ENCODE results near the gene RTF1.

Gene RTF1

DNA sequence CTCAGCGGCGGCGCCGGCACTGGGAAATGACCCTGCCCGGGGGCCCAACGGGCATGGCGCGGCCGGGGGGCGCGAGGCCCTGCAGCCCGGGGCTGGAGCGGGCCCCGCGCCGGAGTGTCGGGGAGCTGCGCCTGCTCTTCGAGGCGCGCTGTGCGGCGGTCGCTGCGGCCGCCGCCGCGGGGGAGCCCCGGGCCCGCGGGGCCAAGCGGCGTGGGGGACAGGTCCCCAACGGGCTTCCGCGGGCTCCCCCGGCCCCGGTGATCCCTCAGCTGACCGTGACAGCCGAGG, 77.0 kb downstream of the RTF1 start:
- Histone ChIP-seq H3K27ac (ENCODE audit: low read depth, low read length) (no peak overlapping the region), H3K4me3 (ENCODE audit: low read length) (peak overlapping the region; percentile 80), H3K4me1 (ENCODE audit: control insufficient read depth, insufficient read depth, low read length) (peaks cover 6% of the 10 kb centered on the region), H3K27me3 (ENCODE audit: control insufficient read depth, insufficient read depth, low read length) (peaks cover 3% of the 10 kb centered on the region), H3K9ac (ENCODE audit: low read length) (no peak overlapping the region), H3K36me3 (ENCODE audit: control insufficient read depth, insufficient read depth, low read length) (no peaks in the 10 kb centered on the region)

GRCh38 chr15:41494190-41494921, 77.5 kb downstream of the RTF1 start:
- Histone ChIP-seq H3K27me3 (ENCODE audit: control insufficient read depth, insufficient read depth, low read length) (peaks cover 3% of the 10 kb centered on the region), H3K4me3 (ENCODE audit: low read length) (peak overlapping the region; percentile 80), H3K27ac (ENCODE audit: low read depth, low read length) (no peak overlapping the region), H3K9ac (ENCODE audit: low read length) (no peak overlapping the region), H3K4me1 (ENCODE audit: control insufficient read depth, insufficient read depth, low read length) (peaks cover 6% of the 10 kb centered on the region), H3K36me3 (ENCODE audit: control insufficient read depth, insufficient read depth, low read length) (no peaks in the 10 kb centered on the region)

DNA sequence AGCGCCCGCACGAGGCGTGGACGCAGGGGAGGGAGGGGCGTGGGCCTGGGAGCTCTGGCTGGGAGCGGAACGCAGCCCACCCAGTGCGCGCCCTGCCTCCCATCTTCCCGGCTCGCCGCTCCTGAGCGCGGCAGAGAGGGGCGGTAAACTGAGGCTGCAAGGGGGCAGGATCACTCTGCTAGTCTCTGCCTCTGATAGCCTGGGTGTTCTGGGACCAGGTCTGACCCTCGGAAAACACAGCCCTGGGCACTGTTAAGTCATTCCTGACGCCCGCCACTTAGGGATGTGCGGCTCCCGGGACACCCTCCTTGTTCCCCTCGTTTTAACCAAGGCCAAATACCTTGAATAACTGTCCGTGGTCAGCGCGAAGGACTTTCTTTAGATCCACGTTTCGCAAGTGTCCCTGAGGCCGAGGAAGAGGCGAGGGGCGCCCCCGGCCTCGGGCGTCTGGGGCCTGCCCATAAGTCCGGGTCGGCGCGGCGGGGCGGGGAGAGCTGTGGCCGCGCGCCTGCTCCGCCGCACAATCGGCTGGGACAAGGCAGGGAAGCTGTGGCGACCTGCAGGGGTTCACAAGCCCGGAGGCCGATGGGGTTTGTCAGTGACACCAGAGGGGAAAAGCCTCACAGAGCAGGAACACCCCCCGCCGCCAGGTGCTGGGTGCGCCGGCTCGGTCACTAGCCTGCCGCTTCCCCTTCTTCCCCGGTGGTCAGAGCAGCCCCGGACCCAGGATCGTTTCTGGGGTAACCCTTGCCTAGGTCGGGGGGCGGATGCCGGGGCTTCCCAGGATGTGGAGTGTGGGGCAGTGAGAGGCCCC, 78.2 kb downstream of the RTF1 start:
- H3K27me3 ChIP-seq (ENCODE audit: control insufficient read depth, insufficient read depth, low read length), result peaks cover 3% of the 10 kb centered on the region
- H3K4me3 ChIP-seq (ENCODE audit: low read length), result peak overlapping the region; percentile 80

DNA sequence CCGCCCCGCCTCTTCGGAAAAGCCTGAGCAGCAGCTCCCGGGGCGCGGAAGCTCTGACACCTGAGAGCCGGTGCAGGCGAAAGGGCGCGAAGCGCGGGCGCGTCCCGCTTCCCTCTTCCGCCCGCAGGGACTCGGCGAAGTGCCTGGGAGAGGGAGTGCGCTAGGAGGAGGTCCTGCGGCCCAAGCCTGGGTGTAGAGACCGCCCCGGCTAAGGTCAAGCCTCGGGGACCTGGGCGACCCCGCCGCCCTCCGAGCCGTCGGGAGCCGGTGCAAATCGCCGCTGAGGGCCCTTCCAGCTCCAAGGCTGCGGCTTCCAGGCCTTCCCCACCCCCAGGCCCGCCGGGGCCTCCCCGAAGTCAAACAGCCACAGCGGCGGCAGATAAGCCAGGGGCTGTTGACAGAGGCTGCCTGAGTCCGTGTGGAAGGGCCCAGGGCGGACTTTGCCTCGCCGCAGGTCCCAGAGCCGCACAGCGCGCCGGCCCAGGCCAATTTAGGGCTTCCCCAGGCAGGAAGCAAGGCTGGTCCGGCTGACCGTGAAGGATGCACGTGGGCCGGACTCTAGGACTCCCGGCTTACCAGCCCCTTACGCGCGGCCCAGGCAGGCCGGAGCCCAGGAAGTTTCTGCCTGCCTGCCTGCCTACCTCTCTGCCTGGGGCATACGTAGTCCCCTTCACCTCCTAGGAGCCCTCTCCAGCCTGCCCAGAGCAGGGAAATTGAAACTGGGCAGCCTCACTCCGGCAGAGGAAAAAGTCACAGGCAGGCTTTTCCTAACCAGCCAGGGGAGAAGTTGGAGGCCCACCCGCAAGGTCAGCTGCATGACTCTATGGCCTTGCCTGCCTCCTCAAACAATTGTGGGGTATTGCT, 79.1 kb downstream of the RTF1 start:
- Histone ChIP-seq H3K4me1 (ENCODE audit: control insufficient read depth, insufficient read depth, low read length) (peaks cover 6% of the 10 kb centered on the region), H3K27ac (ENCODE audit: low read depth, low read length) (no peak overlapping the region), H3K27me3 (ENCODE audit: control insufficient read depth, insufficient read depth, low read length) (peaks cover 3% of the 10 kb centered on the region), H3K4me3 (ENCODE audit: low read length) (peak overlapping the region; percentile 80), H3K36me3 (ENCODE audit: control insufficient read depth, insufficient read depth, low read length) (no peaks in the 10 kb centered on the region), H3K9ac (ENCODE audit: low read length) (no peak overlapping the region)

More for the DNA sequence above, 78.2 kb downstream of the RTF1 start:
- Histone ChIP-seq H3K9ac (ENCODE audit: low read length) (no peak overlapping the region), H3K4me1 (ENCODE audit: control insufficient read depth, insufficient read depth, low read length) (peaks cover 6% of the 10 kb centered on the region), H3K36me3 (ENCODE audit: control insufficient read depth, insufficient read depth, low read length) (no peaks in the 10 kb centered on the region), H3K27ac (ENCODE audit: low read depth, low read length) (no peak overlapping the region)

DNA sequence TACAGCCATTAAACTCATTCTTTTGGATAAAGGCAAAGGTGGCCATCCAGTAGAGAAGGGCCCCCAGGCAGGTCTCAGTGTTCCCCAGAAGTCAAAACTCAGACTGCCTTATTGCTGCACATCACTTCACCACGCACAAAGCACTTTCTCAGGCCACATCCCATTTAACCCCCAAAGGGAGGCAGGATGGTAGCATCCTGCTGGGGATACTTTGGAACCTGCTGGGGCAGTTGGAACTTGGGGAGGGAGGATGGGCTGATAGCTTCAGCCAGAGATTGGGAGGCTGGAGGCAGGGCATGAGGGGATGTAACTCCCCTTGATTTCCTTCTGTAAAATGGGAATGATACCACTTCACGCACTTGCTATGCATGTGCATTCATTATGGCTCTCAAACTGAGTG, 81.8 kb downstream of the RTF1 start:
- Histone ChIP-seq H3K27ac (ENCODE audit: low read depth, low read length) (no peak overlapping the region), H3K36me3 (ENCODE audit: control insufficient read depth, insufficient read depth, low read length) (no peaks in the 10 kb centered on the region), H3K4me1 (ENCODE audit: control insufficient read depth, insufficient read depth, low read length) (no peaks in the 10 kb centered on the region), H3K9ac (ENCODE audit: low read length) (no peak overlapping the region), H3K4me3 (ENCODE audit: low read length) (no peak overlapping the region), H3K27me3 (ENCODE audit: control insufficient read depth, insufficient read depth, low read length) (peaks cover 8% of the 10 kb centered on the region)

GRCh38 chr15:41499109-41499851, 82.4 kb downstream of the RTF1 start:
- Histone ChIP-seq H3K27me3 (ENCODE audit: control insufficient read depth, insufficient read depth, low read length) (peaks cover 8% of the 10 kb centered on the region), H3K9ac (ENCODE audit: low read length) (no peak overlapping the region), H3K27ac (ENCODE audit: low read depth, low read length) (no peak overlapping the region)

GRCh38 chr15:41501191-41501917, 84.5 kb downstream of the RTF1 start:
- Histone ChIP-seq H3K27ac (ENCODE audit: low read depth, low read length) (no peak overlapping the region), H3K9ac (ENCODE audit: low read length) (no peak overlapping the region), H3K36me3 (ENCODE audit: control insufficient read depth, insufficient read depth, low read length) (no peaks in the 10 kb centered on the region), H3K4me3 (ENCODE audit: low read length) (no peak overlapping the region), H3K27me3 (ENCODE audit: control insufficient read depth, insufficient read depth, low read length) (peaks cover 8% of the 10 kb centered on the region), H3K4me1 (ENCODE audit: control insufficient read depth, insufficient read depth, low read length) (no peaks in the 10 kb centered on the region)

More at GRCh38 chr15:41499109-41499851, 82.4 kb downstream of the RTF1 start:
- no peak overlapping the region for H3K4me3 ChIP-seq (ENCODE audit: low read length)
- H3K4me1 ChIP-seq (ENCODE audit: control insufficient read depth, insufficient read depth, low read length), result no peaks in the 10 kb centered on the region
- H3K36me3 ChIP-seq (ENCODE audit: control insufficient read depth, insufficient read depth, low read length), result no peaks in the 10 kb centered on the region

GRCh38 chr15:41501931-41502794, 85.3 kb downstream of the RTF1 start:
- no peak overlapping the region for H3K27ac ChIP-seq (ENCODE audit: low read depth, low read length)
- peaks cover 8% of the 10 kb centered on the region for H3K27me3 ChIP-seq (ENCODE audit: control insufficient read depth, insufficient read depth, low read length)
- peak overlapping the region; percentile 43 for H3K4me3 ChIP-seq (ENCODE audit: low read length)

GRCh38 chr15:41502795-41503668, 86.1 kb downstream of the RTF1 start:
- Histone ChIP-seq H3K27me3 (ENCODE audit: control insufficient read depth, insufficient read depth, low read length) (peaks cover 8% of the 10 kb centered on the region), H3K4me1 (ENCODE audit: control insufficient read depth, insufficient read depth, low read length) (no peaks in the 10 kb centered on the region), H3K36me3 (ENCODE audit: control insufficient read depth, insufficient read depth, low read length) (no peaks in the 10 kb centered on the region), H3K9ac (ENCODE audit: low read length) (no peak overlapping the region), H3K4me3 (ENCODE audit: low read length) (no peak overlapping the region), H3K27ac (ENCODE audit: low read depth, low read length) (no peak overlapping the region)

More at GRCh38 chr15:41501931-41502794, 85.3 kb downstream of the RTF1 start:
- Histone ChIP-seq H3K36me3 (ENCODE audit: control insufficient read depth, insufficient read depth, low read length) (no peaks in the 10 kb centered on the region), H3K4me1 (ENCODE audit: control insufficient read depth, insufficient read depth, low read length) (no peaks in the 10 kb centered on the region), H3K9ac (ENCODE audit: low read length) (no peak overlapping the region)

- H3K9ac ChIP-seq (ENCODE audit: low read length), result no peak overlapping the region
- H3K27me3 ChIP-seq (ENCODE audit: control insufficient read depth, insufficient read depth, low read length), result peaks cover 8% of the 10 kb centered on the region
- no peaks in the 10 kb centered on the region for H3K36me3 ChIP-seq (ENCODE audit: control insufficient read depth, insufficient read depth, low read length)
- H3K4me3 ChIP-seq (ENCODE audit: low read length), result no peak overlapping the region
- no peak overlapping the region for H3K27ac ChIP-seq (ENCODE audit: low read depth, low read length)
- H3K4me1 ChIP-seq (ENCODE audit: control insufficient read depth, insufficient read depth, low read length), result no peaks in the 10 kb centered on the region
These were observed 86.7 kb downstream of the RTF1 start for GRCh38 chr15:41503669-41504010.
